GM23338 (cell line): ENCODE results near the gene FAM131A. TPM values are rescaled to one million over a fixed set of nuclear protein-coding genes. Genes with fewer than 3 reads are reported as not detected.

ENCODE experiments used
- ATAC-seq: fragments of 200-7000 bp; cut with Tn5 transposase; 3 replicates; pipeline ENCODE4 v1.9.1; 2020
- DNase-seq: peaks from one replicate; pipeline ENCODE4 v3.0.0-alpha.2; 2015; ENCODE audit warnings: low spot score
- H2AFZ ChIP-seq: fragments of 200-600 bp; sonication (generic); 2 replicates; pipeline ENCODE4 v1.8.0; 2016; ENCODE audit warnings: antibody characterized with exemption, mild to moderate bottlenecking, moderate library complexity
- H3F3A ChIP-seq: fragments of 200-600 bp; sonication (generic); replicated peaks from 2 replicates; pipeline ENCODE4 v1.8.0; 2017; ENCODE audit warnings: antibody characterized with exemption, mixed run types, low read depth
- H3K27ac ChIP-seq: fragments of 200-600 bp; sonication (generic); 2 replicates; pipeline ENCODE4 v1.6.1; 2016; ENCODE audit warnings: low read depth
- H3K27me3 ChIP-seq: fragments of 200-600 bp; sonication (generic); 2 replicates; pipeline ENCODE4 v1.8.0; 2016; ENCODE audit warnings: mild to moderate bottlenecking, mixed run types, moderate library complexity; ENCODE audit not compliant: insufficient read depth
- H3K36me3 ChIP-seq: fragments of 200-600 bp; sonication (generic); 2 replicates; pipeline ENCODE4 v1.8.0; 2016; ENCODE audit warnings: mild to moderate bottlenecking; ENCODE audit not compliant: insufficient read depth
- H3K4me1 ChIP-seq: fragments of 200-600 bp; sonication (generic); 2 replicates; pipeline ENCODE4 v1.8.0; 2016; ENCODE audit warnings: mild to moderate bottlenecking, moderate library complexity; ENCODE audit not compliant: insufficient read depth
- H3K4me2 ChIP-seq: fragments of 200-600 bp; sonication (generic); 2 replicates; pipeline ENCODE4 v1.7.1; 2017; ENCODE audit warnings: mixed run types
- H3K4me3 ChIP-seq: fragments of 200-600 bp; sonication (generic); 2 replicates; pipeline ENCODE4 v1.6.1; 2016; ENCODE audit warnings: mixed run types
- H3K79me2 ChIP-seq: fragments of 200-600 bp; sonication (generic); replicated peaks from 2 replicates; pipeline ENCODE4 v1.8.0; 2017; ENCODE audit warnings: mild to moderate bottlenecking; ENCODE audit not compliant: insufficient read depth
- H3K9me2 ChIP-seq: fragments of 200-600 bp; sonication (generic); 2 replicates; pipeline ENCODE4 v1.8.0; 2017; ENCODE audit not compliant: insufficient read depth
- H4K20me1 ChIP-seq: fragments of 200-600 bp; sonication (generic); replicated peaks from 2 replicates; pipeline ENCODE4 v1.8.0; 2017; ENCODE audit warnings: mild to moderate bottlenecking; ENCODE audit not compliant: insufficient read depth
- H3K27ac Mint-ChIP-seq: 2 replicates; pipeline ENCODE4 v1.8.0; 2020; ENCODE audit warnings: inconsistent platforms, mild to moderate bottlenecking, moderate library complexity, mixed read lengths
- H3K27me3 Mint-ChIP-seq: 3 replicates; pipeline ENCODE4 v1.8.0; 2022; ENCODE audit warnings: low read depth, mild to moderate bottlenecking, moderate library complexity, mixed read lengths, inconsistent platforms; ENCODE audit not compliant: insufficient read depth, poor library complexity
- H3K36me3 Mint-ChIP-seq: 3 replicates; pipeline ENCODE4 v1.8.0; 2021; ENCODE audit warnings: low read depth, mild to moderate bottlenecking, inconsistent platforms, moderate library complexity, mixed read lengths
- H3K4me1 Mint-ChIP-seq: 3 replicates; pipeline ENCODE4 v1.8.0; 2020; ENCODE audit warnings: mild to moderate bottlenecking, inconsistent platforms, mixed read lengths
- H3K4me3 Mint-ChIP-seq: 3 replicates; pipeline ENCODE4 v1.8.0; 2021; ENCODE audit warnings: moderate library complexity, mild to moderate bottlenecking, inconsistent platforms, mixed read lengths
- H3K9me3 Mint-ChIP-seq: 3 replicates; pipeline ENCODE4 v1.8.0; 2020; ENCODE audit warnings: moderate library complexity, mild to moderate bottlenecking, inconsistent platforms, mixed read lengths
- CREB1 ChIP-seq: fragments of 250-450 bp; sonication (Bioruptor Pico); IDR thresholded peaks from 2 replicates; pipeline ENCODE4 v1.5.0; 2020; ENCODE audit warnings: low read depth, mild to moderate bottlenecking, moderate library complexity
- EZH2 ChIP-seq: fragments of 200-600 bp; sonication (generic); IDR thresholded peaks from one replicate; pipeline ENCODE4 v1.8.0; 2017; ENCODE audit warnings: antibody characterized with exemption, mild to moderate bottlenecking, low read depth; ENCODE audit not compliant: unreplicated experiment
- EZH2phosphoT487 ChIP-seq: fragments of 200-600 bp; sonication (generic); IDR thresholded peaks from one replicate; pipeline ENCODE4 v1.8.1; 2018; ENCODE audit warnings: antibody characterized with exemption; ENCODE audit not compliant: unreplicated experiment
- JUNB ChIP-seq: IDR thresholded peaks from one replicate; pipeline ENCODE4 v1.6.1; 2016; ENCODE audit warnings: antibody characterized with exemption; ENCODE audit not compliant: unreplicated experiment
- NANOG ChIP-seq: IDR thresholded peaks from 2 replicates; pipeline ENCODE4 v1.6.1; 2016; ENCODE audit warnings: antibody characterized with exemption, borderline replicate concordance
- POLR2AphosphoS5 ChIP-seq: IDR thresholded peaks from 2 replicates; pipeline ENCODE4 v1.6.1; 2016; ENCODE audit warnings: antibody characterized with exemption, low read depth
- STAT1 ChIP-seq: IDR thresholded peaks from one replicate; pipeline ENCODE4 v1.6.1; 2016; ENCODE audit warnings: antibody characterized with exemption; ENCODE audit not compliant: unreplicated experiment
- ZNF114 ChIP-seq: fragments of 250-450 bp; sonication (Bioruptor Pico); IDR thresholded peaks from 2 replicates; pipeline ENCODE4 v1.5.0; 2020; ENCODE audit warnings: mild to moderate bottlenecking, moderate library complexity
- ZNF331 ChIP-seq: fragments of 250-450 bp; sonication (Bioruptor Pico); IDR thresholded peaks from 2 replicates; pipeline ENCODE4 v1.5.0; 2020; ENCODE audit warnings: low read depth, mild to moderate bottlenecking, moderate library complexity
- polyA plus RNA-seq: library from polyadenylated mRNA; unstranded; fragments of >200 nt; fragmentation: Nextera tagmentation; extraction: Ambion mirVana; gene quantifications from 2 replicates; pipeline ENCODE4 v1.2.1, GENCODE V29; 2016
- total RNA-seq: library from RNA; depleted of rRNA; stranded (reverse); fragments of >200 nt; shearing (Covaris generic); gene quantifications from 2 replicates; pipeline ENCODE4 v1.2.3, GENCODE V29; 2014
- TF ChIP-seq, protein P1 (sequence below): IDR thresholded peaks from 2 replicates; pipeline ENCODE4 v1.6.1; 2016; ENCODE audit warnings: antibody characterized with exemption
- TF ChIP-seq, protein P2 (sequence below): fragments of 250-450 bp; sonication (Bioruptor Pico); IDR thresholded peaks from 2 replicates; pipeline ENCODE4 v1.5.0; 2020; ENCODE audit warnings: mild to moderate bottlenecking, moderate library complexity
- TF ChIP-seq, protein P3 (sequence below), 2 experiments: fragments of 200-600 bp in 1 of 2; sonication (generic) in 1 of 2; conservative IDR thresholded peaks; 2 replicates each; pipeline versions ENCODE4 v1.5.1 to v1.6.1; 2016 to 2017; ENCODE audit warnings: antibody characterized with exemption in 2 of 2, low read depth in 2 of 2, mild to moderate bottlenecking in 2 of 2, moderate library complexity in 1 of 2
- TF ChIP-seq, protein P4 (sequence below): IDR thresholded peaks from one replicate; pipeline ENCODE4 v1.6.1; 2018; ENCODE audit warnings: antibody characterized with exemption; ENCODE audit not compliant: unreplicated experiment

The FAM131A gene
- total and polyA plus RNA-seq, 2 experiments from 2014 or later = 6.7 to 31.8 TPM

DNA sequence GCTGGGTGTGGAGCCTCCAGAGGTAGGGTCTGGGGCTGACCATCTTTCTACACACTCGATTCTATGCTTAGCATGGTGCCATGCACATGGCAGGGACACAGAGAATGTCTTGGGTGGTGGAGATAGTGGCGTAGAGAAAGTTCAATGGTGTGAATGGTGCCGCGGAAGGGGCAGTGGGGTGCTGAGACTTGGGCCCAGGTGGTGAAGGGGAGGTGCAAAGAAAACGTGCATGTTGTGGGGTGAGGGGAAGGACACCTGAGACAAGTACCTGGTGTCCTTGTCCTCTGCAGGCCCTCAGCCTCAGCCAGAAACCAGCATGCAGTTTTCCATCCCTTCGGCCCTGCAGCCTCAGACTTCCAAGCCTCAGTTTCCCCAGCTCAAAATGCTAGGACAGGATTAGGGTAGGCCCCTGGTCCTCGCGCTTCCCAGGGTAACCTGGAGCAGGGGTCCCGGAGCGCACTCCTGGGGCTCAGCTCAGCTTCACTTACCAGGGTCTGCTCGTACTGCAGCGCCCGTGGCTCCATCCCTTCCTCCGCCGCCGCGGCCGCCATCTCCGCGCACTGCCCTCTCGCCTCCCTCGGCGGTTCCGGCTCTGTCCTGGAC lies 23.6 kb downstream of the FAM131A start:
- Histone ChIP-seq H2AFZ (0 out of 2 replicates have a peak overlapping the region, but pooled peaks have one; percentile 23), H4K20me1 (peaks cover 3% of the 10 kb centered on the region; the same call in 1 of the 2 replicates), H3K79me2 (peaks cover 21% of the 10 kb centered on the region), H3K4me3 (peak overlapping the region; percentile 82), H3K36me3 (peaks cover 9% of the 10 kb centered on the region), H3K4me2 (peak overlapping the region; percentile 96), H3K9me2 (no peaks in the 10 kb centered on the region), H3F3A (peaks cover 3% of the 10 kb centered on the region; the same call in 1 of the 2 replicates), H3K27ac (no peak overlapping the region), H3K27me3 (peaks cover 14% of the 10 kb centered on the region), H3K4me1 (peaks cover 19% of the 10 kb centered on the region)
- DNase-seq (no peak), ATAC-seq (no peak)
- Mint-ChIP-seq H3K27me3 (peaks cover 22% of the 10 kb centered on the region), H3K9me3 (peaks cover 2% of the 10 kb centered on the region; the same call in 1 of the 3 replicates), H3K4me1 (peaks cover 25% of the 10 kb centered on the region), H3K4me3 (peak overlapping the region; percentile 81), H3K36me3 (peaks cover 30% of the 10 kb centered on the region), H3K27ac (no peak overlapping the region)
- TF ChIP-seq EZH2phosphoT487 (no peak), ZNF331 (CRISPR knock-in tag) (no peak), EZH2 (no peak), STAT1 (no peak), JUNB (no peak), NANOG (no peak), POLR2AphosphoS5 (no peak), ZNF114 (CRISPR knock-in tag) (no peak), CREB1 (CRISPR knock-in tag) (no peak)
- TF ChIP-seq, protein P1, sequence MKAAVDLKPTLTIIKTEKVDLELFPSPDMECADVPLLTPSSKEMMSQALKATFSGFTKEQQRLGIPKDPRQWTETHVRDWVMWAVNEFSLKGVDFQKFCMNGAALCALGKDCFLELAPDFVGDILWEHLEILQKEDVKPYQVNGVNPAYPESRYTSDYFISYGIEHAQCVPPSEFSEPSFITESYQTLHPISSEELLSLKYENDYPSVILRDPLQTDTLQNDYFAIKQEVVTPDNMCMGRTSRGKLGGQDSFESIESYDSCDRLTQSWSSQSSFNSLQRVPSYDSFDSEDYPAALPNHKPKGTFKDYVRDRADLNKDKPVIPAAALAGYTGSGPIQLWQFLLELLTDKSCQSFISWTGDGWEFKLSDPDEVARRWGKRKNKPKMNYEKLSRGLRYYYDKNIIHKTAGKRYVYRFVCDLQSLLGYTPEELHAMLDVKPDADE = no peak
- TF ChIP-seq, protein P2, sequence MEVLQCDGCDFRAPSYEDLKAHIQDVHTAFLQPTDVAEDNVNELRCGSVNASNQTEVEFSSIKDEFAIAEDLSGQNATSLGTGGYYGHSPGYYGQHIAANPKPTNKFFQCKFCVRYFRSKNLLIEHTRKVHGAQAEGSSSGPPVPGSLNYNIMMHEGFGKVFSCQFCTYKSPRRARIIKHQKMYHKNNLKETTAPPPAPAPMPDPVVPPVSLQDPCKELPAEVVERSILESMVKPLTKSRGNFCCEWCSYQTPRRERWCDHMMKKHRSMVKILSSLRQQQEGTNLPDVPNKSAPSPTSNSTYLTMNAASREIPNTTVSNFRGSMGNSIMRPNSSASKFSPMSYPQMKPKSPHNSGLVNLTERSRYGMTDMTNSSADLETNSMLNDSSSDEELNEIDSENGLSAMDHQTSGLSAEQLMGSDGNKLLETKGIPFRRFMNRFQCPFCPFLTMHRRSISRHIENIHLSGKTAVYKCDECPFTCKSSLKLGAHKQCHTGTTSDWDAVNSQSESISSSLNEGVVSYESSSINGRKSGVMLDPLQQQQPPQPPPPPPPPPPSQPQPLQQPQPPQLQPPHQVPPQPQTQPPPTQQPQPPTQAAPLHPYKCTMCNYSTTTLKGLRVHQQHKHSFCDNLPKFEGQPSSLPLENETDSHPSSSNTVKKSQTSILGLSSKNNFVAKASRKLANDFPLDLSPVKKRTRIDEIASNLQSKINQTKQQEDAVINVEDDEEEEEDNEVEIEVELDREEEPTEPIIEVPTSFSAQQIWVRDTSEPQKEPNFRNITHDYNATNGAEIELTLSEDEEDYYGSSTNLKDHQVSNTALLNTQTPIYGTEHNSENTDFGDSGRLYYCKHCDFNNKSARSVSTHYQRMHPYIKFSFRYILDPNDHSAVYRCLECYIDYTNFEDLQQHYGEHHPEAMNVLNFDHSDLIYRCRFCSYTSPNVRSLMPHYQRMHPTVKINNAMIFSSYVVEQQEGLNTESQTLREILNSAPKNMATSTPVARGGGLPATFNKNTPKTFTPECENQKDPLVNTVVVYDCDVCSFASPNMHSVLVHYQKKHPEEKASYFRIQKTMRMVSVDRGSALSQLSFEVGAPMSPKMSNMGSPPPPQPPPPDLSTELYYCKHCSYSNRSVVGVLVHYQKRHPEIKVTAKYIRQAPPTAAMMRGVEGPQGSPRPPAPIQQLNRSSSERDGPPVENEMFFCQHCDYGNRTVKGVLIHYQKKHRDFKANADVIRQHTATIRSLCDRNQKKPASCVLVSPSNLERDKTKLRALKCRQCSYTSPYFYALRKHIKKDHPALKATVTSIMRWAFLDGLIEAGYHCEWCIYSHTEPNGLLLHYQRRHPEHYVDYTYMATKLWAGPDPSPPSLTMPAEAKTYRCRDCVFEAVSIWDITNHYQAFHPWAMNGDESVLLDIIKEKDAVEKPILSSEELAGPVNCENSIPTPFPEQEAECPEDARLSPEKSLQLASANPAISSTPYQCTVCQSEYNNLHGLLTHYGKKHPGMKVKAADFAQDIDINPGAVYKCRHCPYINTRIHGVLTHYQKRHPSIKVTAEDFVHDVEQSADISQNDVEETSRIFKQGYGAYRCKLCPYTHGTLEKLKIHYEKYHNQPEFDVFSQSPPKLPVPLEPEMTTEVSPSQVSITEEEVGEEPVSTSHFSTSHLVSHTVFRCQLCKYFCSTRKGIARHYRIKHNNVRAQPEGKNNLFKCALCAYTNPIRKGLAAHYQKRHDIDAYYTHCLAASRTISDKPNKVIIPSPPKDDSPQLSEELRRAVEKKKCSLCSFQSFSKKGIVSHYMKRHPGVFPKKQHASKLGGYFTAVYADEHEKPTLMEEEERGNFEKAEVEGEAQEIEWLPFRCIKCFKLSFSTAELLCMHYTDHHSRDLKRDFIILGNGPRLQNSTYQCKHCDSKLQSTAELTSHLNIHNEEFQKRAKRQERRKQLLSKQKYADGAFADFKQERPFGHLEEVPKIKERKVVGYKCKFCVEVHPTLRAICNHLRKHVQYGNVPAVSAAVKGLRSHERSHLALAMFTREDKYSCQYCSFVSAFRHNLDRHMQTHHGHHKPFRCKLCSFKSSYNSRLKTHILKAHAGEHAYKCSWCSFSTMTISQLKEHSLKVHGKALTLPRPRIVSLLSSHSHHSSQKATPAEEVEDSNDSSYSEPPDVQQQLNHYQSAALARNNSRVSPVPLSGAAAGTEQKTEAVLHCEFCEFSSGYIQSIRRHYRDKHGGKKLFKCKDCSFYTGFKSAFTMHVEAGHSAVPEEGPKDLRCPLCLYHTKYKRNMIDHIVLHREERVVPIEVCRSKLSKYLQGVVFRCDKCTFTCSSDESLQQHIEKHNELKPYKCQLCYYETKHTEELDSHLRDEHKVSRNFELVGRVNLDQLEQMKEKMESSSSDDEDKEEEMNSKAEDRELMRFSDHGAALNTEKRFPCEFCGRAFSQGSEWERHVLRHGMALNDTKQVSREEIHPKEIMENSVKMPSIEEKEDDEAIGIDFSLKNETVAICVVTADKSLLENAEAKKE = no peak
- TF ChIP-seq, protein P3, sequence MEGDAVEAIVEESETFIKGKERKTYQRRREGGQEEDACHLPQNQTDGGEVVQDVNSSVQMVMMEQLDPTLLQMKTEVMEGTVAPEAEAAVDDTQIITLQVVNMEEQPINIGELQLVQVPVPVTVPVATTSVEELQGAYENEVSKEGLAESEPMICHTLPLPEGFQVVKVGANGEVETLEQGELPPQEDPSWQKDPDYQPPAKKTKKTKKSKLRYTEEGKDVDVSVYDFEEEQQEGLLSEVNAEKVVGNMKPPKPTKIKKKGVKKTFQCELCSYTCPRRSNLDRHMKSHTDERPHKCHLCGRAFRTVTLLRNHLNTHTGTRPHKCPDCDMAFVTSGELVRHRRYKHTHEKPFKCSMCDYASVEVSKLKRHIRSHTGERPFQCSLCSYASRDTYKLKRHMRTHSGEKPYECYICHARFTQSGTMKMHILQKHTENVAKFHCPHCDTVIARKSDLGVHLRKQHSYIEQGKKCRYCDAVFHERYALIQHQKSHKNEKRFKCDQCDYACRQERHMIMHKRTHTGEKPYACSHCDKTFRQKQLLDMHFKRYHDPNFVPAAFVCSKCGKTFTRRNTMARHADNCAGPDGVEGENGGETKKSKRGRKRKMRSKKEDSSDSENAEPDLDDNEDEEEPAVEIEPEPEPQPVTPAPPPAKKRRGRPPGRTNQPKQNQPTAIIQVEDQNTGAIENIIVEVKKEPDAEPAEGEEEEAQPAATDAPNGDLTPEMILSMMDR (conservative IDR thresholded peaks at IDR 0.05; ENCODE audit: low read depth in 2 of 2) = no peak
- TF ChIP-seq, protein P4, sequence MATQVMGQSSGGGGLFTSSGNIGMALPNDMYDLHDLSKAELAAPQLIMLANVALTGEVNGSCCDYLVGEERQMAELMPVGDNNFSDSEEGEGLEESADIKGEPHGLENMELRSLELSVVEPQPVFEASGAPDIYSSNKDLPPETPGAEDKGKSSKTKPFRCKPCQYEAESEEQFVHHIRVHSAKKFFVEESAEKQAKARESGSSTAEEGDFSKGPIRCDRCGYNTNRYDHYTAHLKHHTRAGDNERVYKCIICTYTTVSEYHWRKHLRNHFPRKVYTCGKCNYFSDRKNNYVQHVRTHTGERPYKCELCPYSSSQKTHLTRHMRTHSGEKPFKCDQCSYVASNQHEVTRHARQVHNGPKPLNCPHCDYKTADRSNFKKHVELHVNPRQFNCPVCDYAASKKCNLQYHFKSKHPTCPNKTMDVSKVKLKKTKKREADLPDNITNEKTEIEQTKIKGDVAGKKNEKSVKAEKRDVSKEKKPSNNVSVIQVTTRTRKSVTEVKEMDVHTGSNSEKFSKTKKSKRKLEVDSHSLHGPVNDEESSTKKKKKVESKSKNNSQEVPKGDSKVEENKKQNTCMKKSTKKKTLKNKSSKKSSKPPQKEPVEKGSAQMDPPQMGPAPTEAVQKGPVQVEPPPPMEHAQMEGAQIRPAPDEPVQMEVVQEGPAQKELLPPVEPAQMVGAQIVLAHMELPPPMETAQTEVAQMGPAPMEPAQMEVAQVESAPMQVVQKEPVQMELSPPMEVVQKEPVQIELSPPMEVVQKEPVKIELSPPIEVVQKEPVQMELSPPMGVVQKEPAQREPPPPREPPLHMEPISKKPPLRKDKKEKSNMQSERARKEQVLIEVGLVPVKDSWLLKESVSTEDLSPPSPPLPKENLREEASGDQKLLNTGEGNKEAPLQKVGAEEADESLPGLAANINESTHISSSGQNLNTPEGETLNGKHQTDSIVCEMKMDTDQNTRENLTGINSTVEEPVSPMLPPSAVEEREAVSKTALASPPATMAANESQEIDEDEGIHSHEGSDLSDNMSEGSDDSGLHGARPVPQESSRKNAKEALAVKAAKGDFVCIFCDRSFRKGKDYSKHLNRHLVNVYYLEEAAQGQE = no peak
